GM21367 (cell line): Measurements from ENCODE around the gene CTSF.

ENCODE experiments used
- ATAC-seq: cut with Tn5 transposase; IDR thresholded peaks from one replicate; pipeline ENCODE4 v1.9.1; 2021; ENCODE audit not compliant: unreplicated experiment

Gene CTSF

GRCh38 chr11:66539870-66540213, 28.6 kb downstream of the CTSF start:
- no peak for ATAC-seq

DNA sequence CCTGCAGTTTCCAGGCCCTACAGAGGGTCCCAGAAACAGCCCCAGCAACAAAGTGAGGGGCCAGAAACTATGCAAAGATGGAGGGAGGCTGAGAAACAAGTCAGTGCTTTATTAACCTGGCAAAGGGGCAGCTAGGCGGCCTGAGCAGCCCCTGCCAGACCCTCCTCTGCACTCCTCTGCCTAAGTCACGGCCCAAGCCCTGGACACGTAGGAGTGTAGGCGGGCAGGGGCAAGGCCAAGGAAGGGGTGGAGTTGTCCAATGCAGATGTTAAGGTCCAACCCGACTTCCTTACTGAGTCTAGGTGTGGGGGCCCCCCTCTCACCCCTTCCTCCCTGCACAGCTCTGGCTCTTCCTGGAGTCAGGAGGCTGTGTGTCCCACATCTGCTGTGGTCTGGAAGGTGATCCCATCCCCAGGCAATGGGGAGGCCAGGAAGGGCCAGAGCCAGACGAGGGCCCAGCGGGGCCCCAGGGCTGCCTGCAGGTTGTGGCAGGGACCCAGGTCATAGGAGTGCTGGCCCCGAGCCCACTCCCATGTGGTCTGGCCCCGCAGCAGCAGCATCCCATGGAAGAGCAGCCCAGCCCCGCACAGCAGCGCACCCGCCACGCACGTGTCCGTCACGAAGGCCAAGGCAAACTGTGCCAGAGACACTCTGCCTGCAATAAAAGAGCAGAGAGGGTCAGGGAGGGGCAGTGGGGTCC, 29.1 kb downstream of the CTSF start:
- ATAC-seq: no peak

DNA sequence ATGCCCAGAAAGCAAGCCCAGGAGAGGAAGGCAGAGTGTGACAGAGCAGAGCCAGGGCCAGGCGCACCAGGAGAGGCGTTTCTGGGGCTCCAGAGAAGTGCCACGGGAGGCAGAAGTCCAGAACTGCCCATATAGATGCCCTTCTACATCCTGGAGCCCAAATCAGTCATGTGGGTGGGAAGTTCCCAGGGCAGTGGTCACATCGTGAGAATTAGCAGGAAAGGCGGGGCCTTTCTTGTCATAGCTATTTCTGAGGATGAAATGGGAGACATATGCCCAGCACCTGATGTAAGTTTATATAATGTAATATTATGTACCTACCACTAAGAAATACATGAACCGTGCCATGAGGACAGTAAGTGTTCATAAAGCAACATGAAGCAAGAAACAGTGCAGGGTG, 35.6 kb downstream of the CTSF start:
- no peak for ATAC-seq

DNA sequence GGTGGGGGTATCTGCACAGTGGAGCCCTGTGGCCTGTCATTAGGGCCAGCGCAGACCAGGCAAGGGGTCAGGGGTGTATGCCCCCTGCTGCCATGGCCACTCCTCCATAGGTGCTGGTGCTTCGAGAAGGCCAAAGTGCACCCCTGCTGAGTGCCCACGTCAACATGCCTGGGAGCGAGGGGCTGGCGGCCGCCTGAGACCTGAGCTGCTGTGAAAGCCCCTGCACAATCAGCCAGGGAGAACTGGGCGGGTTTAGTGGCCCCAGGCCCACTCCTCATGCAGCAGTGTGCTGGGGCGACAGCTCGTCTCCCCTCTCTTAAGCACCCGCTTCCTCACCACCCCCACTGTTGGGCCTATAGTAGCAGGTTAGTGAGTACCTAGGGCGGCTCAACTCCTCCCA, 36.6 kb downstream of the CTSF start:
- ATAC-seq: no peak

- ATAC-seq: no peak
These were observed 37.3 kb downstream of the CTSF start for GRCh38 chr11:66530927-66531709.

DNA sequence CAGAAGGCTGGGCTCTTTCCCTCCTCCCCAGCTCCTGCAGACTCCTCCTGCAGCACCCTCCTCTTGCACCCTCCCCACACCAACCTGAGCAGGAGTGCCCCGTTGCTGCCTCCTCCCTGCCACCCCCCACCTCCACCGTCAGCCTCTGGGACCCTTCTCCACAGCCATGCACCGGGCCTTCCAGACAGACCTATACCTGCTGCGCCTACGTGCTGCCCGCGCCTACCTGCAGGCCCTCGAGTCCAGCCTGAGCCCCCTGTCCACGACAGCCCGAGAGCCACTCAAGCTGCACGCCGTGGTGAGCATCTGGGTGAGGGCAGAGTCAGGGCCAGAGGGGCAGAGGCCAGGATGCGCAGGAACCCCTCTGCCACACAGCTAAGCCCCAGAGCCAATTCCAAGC, 38.8 kb downstream of the CTSF start:
- ATAC-seq: no peak

- no peak for ATAC-seq
These were observed 39.3 kb downstream of the CTSF start for GRCh38 chr11:66529069-66529468.

- no peak for ATAC-seq
These were observed 43.9 kb downstream of the CTSF start for GRCh38 chr11:66524304-66525040.

- ATAC-seq: no peak
These were observed 44.8 kb downstream of the CTSF start for GRCh38 chr11:66523611-66524010.
